GM19324 (cell line): Measurements from ENCODE around the gene GPR3.

Source experiments
- ATAC-seq: cut with Tn5 transposase; IDR thresholded peaks from one replicate; pipeline ENCODE4 v1.9.1; 2021; ENCODE audit warnings: mild to moderate bottlenecking, moderate library complexity; ENCODE audit not compliant: unreplicated experiment, low FRiP score

The GPR3 gene

GRCh38 chr1:27358038-27358927, 34.1 kb upstream of the GPR3 start:
- no peak for ATAC-seq

- no peak for ATAC-seq
Observed at GRCh38 chr1:27358928-27359313, 33.5 kb upstream of the GPR3 start.

DNA sequence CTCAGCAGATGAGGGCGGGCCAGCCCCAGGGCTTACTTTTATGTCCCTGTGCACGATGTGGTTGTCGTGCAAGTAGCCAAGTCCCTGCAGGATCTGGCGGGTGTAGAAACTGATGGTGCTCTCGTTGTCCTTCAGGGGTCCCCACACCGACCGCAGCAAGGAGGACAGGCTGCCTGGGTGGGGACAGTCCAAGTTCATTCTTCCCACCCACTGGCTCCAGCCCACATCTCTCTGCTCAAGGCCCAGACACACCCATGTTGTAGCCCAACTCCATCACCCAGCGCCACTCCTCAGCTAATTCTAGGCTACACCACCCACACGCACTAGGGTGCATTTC, 32.6 kb upstream of the GPR3 start:
- no peak for ATAC-seq

DNA sequence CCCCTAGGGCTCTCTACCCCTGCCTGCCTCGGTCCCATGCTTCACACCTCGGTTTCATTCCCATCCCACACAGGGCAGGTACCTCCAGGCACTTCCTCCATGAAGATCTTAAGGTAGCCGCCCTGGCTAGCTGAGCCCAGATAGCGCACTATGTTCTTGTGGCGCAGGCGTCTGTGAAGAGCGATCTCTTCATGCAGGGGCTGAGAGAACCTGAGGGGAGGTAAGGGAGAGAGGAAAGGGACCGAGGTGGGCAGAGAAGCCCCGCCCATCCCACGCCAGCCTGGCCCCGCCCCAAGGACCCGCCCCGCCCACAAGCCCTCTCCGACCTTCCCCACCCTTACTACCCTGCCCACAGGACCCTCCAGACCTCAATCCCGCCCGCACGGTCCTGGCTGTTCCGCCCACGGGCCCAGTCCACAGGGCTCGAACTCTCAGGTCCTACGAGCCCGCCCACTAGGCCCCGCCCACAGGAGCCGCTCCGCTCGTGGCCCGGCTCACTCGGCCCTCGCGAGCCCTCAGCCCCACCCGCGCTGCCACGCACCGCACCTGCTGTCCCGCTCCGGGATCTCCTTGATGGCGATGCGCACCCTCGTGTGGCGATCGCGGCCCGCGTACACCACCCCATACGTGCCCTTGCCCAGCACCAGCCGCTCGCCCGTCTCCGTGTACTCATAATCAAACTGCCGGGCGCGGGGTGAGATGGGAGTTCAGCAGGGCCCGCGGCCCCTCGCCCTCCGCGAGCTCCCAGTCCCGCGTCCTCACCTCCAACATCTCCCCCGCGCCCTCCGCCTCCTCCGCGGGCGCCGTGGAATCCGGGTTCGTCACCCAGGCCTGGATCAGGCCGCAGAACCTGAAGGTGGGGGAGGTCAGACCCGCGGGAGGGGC, 32.0 kb upstream of the GPR3 start:
- ATAC-seq, result no peak

GRCh38 chr1:27361044-27361402, 31.4 kb upstream of the GPR3 start:
- no peak for ATAC-seq

- no peak for ATAC-seq
Observed at GRCh38 chr1:27361553-27361952, 30.9 kb upstream of the GPR3 start.

GRCh38 chr1:27363766-27364695, 28.4 kb upstream of the GPR3 start:
- no peak for ATAC-seq

DNA sequence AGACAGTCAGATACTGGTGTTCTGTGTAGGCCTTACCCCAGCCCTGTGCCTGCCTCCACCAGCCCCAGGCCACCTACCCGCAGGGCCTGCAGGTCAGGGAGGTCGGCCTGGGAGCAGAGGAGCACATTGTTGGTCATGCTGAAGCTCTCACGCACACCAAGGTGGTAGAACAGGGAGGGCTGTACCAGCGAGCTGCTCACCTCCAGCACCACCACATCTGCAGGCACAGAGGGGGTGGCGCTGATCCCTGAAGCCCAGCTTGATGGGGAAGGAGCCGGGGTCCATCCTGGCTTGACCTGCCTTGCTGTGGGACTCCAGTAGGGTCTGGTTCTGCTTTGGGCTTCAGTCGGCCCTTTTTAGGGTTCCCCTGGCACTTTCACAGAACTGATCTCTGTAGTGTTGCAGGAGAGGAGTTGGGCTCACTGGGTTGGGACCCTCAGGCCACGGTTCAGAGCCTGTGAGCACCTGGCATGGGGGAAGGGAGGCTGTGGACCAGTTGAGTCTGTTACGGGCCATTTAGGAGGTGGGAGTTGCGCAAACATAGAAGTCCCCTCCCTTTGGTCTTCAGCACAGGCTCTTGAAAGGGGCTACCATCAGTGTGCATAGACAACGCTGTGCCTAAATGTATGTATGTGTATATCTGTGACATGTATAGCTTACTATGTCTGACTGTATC, 27.6 kb upstream of the GPR3 start:
- ATAC-seq, result no peak

DNA sequence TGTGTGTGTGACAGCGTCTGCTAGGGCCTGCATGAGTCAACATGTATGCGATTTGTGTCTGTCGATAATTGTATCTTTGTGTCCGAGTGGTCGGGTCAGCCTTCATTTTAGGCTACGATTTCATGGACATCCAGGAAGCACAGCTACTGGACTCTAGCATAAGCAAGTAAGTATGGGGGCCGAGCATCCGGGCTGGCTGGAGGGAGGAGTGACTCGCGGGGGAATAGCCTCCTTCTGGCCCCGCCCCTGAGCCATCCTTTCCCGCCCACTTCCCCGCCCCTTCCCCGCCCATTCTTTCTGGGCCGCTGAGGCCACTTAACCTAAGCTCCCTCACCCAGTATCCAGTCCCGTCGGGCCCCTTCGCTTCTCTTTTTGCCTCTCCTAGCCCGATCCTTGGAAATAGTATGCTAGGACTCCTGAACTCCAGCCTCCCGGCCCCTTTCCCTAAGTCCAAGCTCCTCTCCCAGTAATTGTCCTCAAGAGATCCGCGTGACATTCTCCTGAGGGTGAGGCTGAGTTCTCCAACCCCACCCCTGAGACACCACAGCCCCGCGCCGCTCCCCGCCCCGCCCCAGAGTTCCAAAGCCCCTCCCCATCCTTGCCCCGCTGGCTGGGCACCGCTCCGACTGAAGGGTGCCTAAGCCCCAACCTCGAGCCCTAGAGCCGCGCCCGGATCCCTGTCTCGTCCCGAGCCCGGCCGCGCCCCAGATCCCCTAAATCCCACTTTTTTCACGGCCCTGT, 26.9 kb upstream of the GPR3 start:
- no peak for ATAC-seq

DNA sequence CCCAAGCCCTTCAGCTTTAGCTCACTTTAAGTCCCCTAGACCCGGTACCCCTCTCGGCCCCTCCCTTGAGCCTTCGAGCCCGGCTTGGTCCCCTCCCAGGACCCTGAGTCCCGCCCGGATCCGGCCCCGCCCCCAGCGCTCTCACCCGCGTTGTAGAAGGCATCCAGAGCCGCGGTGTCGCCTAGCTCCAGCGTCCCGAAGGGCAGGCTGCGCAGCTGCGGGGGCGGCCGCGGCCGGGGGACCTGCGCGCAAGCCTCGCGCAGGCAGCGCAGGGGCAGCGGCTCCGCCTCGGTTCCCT, 26.4 kb upstream of the GPR3 start:
- no peak for ATAC-seq

GRCh38 chr1:27366411-27367159, 25.8 kb upstream of the GPR3 start, which contains the start of gene MAP3K6:
Gene MAP3K6, minus strand, starts transcription at chr1:27366961. Its CDS starts 364 bp downstream, at chr1:27366597.
- no peak for ATAC-seq

GRCh38 chr1:27367160-27367650, 25.2 kb upstream of the GPR3 start:
- no peak for ATAC-seq

DNA sequence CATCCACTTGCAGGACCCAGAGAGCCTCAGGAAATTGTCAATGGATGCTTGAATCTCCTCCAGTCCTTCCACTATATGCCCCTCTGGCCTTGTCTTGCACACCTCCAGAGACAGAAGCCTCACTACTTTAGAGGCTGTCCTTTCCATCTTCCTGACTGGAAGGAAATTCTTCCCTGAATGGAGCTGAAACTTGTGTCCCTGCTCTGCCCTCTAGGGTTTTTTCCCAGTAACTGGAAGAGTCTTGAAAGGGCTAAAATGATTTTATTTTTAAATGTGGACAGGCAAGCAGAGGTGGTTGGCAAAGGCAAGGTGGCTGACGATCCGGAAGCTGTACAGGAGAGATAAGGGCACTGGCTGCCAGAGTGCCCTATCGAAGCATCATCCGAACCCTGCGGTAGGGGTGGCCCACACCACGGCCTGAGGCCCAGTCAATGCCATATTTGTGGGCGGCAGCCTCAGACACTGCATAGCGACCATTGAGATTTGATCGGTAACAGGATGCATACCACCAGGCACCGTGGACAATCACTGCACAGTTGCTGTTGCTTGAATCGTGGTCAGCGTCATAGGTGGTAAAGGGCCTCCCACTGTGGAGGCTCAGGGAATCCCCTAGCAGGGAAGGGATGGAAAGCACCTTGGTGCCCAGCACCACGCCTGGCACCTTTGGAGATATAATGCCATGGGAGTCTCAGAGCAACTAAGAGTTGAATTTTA, 23.4 kb upstream of the GPR3 start:
- no peak for ATAC-seq

- ATAC-seq, result no peak
Observed at GRCh38 chr1:27372022-27372807, 20.2 kb upstream of the GPR3 start.

GRCh38 chr1:27372808-27373690, 19.4 kb upstream of the GPR3 start:
- no peak for ATAC-seq

DNA sequence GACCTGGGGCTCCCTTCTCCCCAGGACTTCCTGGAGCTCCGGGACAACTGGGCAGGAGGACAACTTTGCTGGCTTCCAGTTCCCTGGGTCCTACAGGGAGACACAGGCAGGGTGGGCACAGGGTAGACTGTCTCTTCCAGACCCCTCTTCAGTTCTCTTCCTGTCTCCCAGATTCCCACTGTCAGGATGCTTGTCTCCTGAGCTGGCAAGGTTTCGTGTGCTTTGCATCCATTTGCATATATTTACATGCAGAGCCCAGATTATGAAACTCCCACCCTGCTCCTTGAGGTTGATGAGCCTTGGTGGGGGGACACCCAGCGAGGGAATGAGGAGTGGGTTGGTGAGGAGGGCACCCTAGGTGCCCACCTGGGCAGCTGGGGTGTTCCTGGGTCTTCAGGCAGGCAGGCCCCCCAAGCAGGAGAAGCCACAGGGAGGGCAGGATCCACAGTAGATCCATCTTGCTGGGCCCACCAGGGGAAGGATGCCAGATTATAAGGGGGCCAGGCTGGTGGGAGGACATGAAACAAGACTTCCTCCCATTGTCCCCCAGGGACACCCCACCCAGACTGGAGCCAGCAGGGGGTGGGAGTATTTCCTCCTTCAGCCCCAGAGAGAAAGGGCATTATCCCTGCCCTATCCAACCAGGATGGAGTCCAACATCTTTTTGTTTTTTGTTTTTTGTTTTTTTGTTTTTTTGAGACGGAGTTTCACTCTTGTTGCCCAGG, 17.9 kb upstream of the GPR3 start, which contains the start of gene FCN3:
Gene FCN3 (minus strand): TSS at position 463 of the 725 bp plus-strand sequence. CDS start 6 bp downstream, at position 457.
- no peak for ATAC-seq
